ENCODE data around the gene ITGB1BP2.
"Not testable (repeated sequence)": the region's sequence is repeated elsewhere in the genome, so short reads cannot be mapped to it uniquely, and the experiment has no call there.

Gene ITGB1BP2

GRCh38 chrX:71302461-71303213 is 1.1 kb downstream of the ITGB1BP2 start:
- no peak for DNase-seq (ENCODE audit: low read depth, low spot score)

DNA sequence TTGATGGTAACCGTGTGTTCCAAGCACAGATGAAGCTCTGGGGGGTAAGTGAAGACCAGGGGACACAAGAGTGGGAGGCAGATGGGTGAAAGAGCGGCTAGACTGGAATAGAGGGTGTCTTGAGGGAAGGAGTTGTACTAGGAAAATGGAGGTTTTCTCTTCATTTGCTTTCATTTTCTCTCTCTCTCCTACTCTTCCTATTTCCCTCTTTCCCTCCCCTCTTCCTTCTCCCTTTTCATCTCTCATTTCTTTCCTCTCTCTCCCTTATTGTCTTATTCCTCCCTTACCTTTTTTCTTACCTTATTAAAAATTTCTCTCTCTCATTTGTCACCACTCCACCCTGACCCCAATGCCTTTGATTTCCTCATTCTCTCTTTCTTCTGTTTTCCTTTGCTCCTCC is 3.0 kb downstream of the ITGB1BP2 start:
- DNase-seq (ENCODE audit: low read depth, low spot score) = no peak

DNA sequence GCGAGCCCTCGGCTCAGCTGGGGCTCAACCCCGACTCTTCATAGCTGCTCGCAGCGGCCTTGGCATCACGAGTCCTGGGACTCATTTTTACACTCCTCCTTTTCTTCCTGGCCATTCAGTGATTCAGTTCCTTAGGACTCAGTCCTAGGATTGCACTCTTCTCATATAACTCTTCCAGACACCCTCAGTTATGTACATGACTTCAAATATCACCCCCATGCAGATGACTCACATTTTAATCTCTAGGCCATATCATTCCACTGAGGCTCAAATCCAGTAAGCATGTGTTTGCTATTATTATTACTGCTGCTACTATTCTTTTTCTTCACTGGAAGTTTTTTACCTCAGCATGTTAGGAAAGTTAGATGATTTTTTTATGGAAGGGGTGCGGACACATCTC is 14.4 kb downstream of the ITGB1BP2 start:
- DNase-seq (ENCODE audit: low read depth, low spot score) = no peak

DNA sequence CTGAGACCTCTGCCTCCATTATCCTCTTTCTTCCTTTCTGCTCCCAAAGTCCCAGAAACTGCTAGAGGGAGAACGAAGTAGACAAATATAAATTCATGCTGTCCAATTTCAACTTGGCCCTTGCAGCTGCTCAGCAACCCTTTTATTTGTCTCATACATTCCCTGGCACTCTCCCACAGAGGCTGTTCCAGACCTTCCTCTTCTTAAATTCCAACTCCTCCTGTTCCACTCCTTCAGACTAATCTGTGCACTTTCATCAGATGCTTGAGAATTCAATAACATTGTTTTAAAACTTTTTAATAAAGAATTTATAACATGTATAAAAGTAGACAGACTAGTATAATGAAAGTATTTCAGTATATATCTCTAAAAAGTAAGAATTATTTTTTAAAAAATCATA is 15.4 kb downstream of the ITGB1BP2 start:
- DNase-seq (ENCODE audit: low read depth, low spot score) = not testable (repeated sequence)

DNA sequence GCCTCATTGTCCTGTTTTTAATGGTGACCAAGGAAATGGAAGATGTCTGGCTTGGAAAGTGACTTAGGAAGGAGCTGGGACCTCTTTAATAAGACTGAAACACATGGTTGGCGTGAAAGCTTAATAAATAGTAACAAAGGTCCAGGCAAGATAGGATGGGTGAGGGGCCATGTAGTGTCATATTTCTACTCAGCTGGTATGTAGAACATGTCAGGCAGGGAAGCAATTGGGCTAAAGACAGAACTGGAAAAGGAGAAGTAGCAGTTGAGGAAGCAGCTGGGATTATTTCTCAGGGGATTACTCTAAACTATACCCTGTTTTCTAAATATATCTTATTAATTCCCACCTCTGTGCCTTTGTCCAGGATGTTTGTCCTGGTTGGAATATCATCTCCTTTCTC is 18.6 kb downstream of the ITGB1BP2 start:
- DNase-seq (ENCODE audit: low read depth, low spot score) = no peak

DNA sequence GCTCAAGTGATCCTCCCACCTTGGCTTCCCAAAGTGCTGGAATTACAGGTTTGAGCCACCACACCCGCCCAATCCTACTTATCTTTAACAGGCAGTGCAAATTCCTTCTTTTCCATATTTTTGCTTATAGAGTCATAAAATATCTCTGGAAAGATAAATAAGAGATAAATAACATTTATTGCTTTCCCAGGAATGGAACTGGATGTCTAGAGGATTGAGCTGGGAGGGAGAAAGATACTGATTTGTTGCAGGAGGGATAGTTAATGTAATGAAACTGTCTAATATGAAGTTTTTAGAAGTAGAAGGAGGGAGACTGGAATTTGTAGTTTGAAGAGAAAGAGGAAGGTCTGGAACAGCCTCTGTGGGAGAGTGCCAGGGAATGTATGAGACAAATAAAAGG is 20.2 kb downstream of the ITGB1BP2 start:
- DNase-seq (ENCODE audit: low read depth, low spot score) = no peak

- not testable (repeated sequence) for DNase-seq (ENCODE audit: low read depth, low spot score)
Measured at GRCh38 chrX:71324452-71324851, 22.9 kb downstream of the ITGB1BP2 start.

DNA sequence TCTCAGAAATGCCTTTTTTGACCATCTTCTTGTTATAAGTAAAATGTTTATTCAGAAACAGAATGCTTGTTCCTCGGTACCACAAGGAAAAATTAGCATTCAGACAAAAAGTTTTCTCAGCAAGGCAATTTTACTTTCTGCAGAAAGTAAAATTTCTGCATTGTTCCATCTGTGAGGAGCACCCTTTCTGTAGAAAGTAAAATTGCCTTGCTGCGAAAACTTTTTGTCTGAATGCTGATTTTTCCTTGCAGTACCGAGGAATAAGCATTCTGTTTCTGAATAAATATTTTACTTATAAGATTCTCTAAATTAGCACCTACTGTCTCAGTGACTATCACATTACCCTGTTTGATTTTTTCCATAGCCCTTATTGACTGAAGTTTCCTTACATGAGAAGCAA is 24.8 kb downstream of the ITGB1BP2 start:
- no peak for DNase-seq (ENCODE audit: low read depth, low spot score)

GRCh38 chrX:71349151-71349665 is 47.7 kb downstream of the ITGB1BP2 start:
- DNase-seq (ENCODE audit: low read depth, low spot score) = not testable (repeated sequence)

DNA sequence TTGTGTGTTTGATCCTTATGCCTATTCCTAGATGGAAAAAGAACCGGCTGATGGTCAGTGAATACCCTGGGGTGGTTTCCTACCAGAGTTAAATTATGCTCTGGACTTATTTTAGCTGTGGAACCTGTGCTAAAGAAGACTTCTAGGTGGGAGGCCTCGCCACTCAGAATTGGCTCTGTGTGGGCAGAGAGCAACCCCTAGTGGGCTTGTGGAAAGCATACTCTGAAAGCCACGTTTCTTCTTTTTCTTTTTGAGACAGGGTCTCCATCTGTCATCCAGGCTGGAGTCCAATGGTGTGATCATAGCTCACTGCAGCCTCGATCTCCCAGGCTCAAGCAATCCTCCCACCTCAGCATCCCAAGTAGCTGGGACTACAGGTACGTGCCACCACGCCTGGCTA is 48.3 kb downstream of the ITGB1BP2 start:
- not testable (repeated sequence) for DNase-seq (ENCODE audit: low read depth, low spot score)

- DNase-seq (ENCODE audit: low read depth, low spot score) = not testable (repeated sequence)
Measured at GRCh38 chrX:71352439-71352838, 50.9 kb downstream of the ITGB1BP2 start.

All from smooth muscle cell of the brain vasculature (primary cell).